Stomach smooth muscle (tissue), 2 donors: ENCODE data around the gene DCLK1.

Experiments
- H3K27ac ChIP-seq: one replicate; pipeline ENCODE4 v1.7.0; 2013; ENCODE audit warnings: mild to moderate bottlenecking, low read length, inconsistent platforms
- H3K27me3 ChIP-seq, 2 donors: one replicate each; pipeline ENCODE4 v1.7.0; 2013; ENCODE audit warnings: low read length in 2 of 2; ENCODE audit not compliant: insufficient read depth in 2 of 2, control insufficient read depth in 1 of 2
- H3K36me3 ChIP-seq, 2 donors: one replicate each; pipeline ENCODE4 v1.7.0; 2013; ENCODE audit warnings: low read length in 2 of 2; ENCODE audit not compliant: control insufficient read depth in 2 of 2, insufficient read depth in 2 of 2
- H3K4me1 ChIP-seq: one replicate; pipeline ENCODE4 v1.7.0; 2013; ENCODE audit warnings: low read length; ENCODE audit not compliant: control insufficient read depth, insufficient read depth
- H3K4me3 ChIP-seq, 2 donors: one replicate each; pipeline ENCODE4 v1.7.0; 2013; ENCODE audit warnings: low read length in 2 of 2
- H3K9ac ChIP-seq, 2 donors: one replicate each; pipeline ENCODE4 v1.7.0; 2013; ENCODE audit warnings: low read length in 2 of 2, mild to moderate bottlenecking in 1 of 2
- H3K9me3 ChIP-seq, 2 donors: one replicate each; pipeline ENCODE4 v1.7.0; 2013; ENCODE audit warnings: low read length in 2 of 2; ENCODE audit not compliant: control insufficient read depth in 2 of 2
- donor health status: healthy.
- donor health status: Pancreatic carcinoma.

DCLK1 gene

GRCh38 chr13:35906636-35907035 lies 224.5 kb downstream of the DCLK1 start:
- H3K4me1 ChIP-seq = no peaks in the 10 kb centered on the region
- H3K27me3 ChIP-seq = no peaks in the 10 kb centered on the region
- H3K36me3 ChIP-seq = no peaks in the 10 kb centered on the region
- no peak overlapping the region for H3K9ac ChIP-seq
- H3K4me3 ChIP-seq = no peak overlapping the region
- no peak overlapping the region for H3K27ac ChIP-seq
- no peaks in the 10 kb centered on the region for H3K9me3 ChIP-seq

GRCh38 chr13:35903075-35903474 lies 228.1 kb downstream of the DCLK1 start:
- Histone ChIP-seq H3K36me3 (no peaks in the 10 kb centered on the region), H3K4me1 (no peaks in the 10 kb centered on the region), H3K27me3 (no peaks in the 10 kb centered on the region), H3K9ac (no peak overlapping the region), H3K9me3 (no peaks in the 10 kb centered on the region), H3K27ac (no peak overlapping the region), H3K4me3 (no peak overlapping the region)

GRCh38 chr13:35898041-35898440 lies 233.1 kb downstream of the DCLK1 start:
- Histone ChIP-seq H3K27ac (no peak overlapping the region), H3K9ac (no peak overlapping the region), H3K9me3 (no peaks in the 10 kb centered on the region), H3K27me3 (no peaks in the 10 kb centered on the region), H3K36me3 (no peaks in the 10 kb centered on the region), H3K4me3 (no peak overlapping the region), H3K4me1 (no peaks in the 10 kb centered on the region)

- H3K9ac ChIP-seq = no peak overlapping the region
- no peak overlapping the region for H3K4me3 ChIP-seq
- H3K4me1 ChIP-seq = no peaks in the 10 kb centered on the region
- no peaks in the 10 kb centered on the region for H3K27me3 ChIP-seq
- H3K36me3 ChIP-seq = no peaks in the 10 kb centered on the region
- no peaks in the 10 kb centered on the region for H3K9me3 ChIP-seq
- H3K27ac ChIP-seq = no peak overlapping the region
Measured at GRCh38 chr13:35894636-35895035, 236.5 kb downstream of the DCLK1 start.

- no peaks in the 10 kb centered on the region for H3K4me1 ChIP-seq
- no peaks in the 10 kb centered on the region for H3K27me3 ChIP-seq
- H3K4me3 ChIP-seq = no peak overlapping the region
- no peak overlapping the region for H3K27ac ChIP-seq
- H3K36me3 ChIP-seq = no peaks in the 10 kb centered on the region
- H3K9ac ChIP-seq = no peak overlapping the region
- no peaks in the 10 kb centered on the region for H3K9me3 ChIP-seq
Measured at GRCh38 chr13:35892837-35893814, 238.1 kb downstream of the DCLK1 start.

DNA sequence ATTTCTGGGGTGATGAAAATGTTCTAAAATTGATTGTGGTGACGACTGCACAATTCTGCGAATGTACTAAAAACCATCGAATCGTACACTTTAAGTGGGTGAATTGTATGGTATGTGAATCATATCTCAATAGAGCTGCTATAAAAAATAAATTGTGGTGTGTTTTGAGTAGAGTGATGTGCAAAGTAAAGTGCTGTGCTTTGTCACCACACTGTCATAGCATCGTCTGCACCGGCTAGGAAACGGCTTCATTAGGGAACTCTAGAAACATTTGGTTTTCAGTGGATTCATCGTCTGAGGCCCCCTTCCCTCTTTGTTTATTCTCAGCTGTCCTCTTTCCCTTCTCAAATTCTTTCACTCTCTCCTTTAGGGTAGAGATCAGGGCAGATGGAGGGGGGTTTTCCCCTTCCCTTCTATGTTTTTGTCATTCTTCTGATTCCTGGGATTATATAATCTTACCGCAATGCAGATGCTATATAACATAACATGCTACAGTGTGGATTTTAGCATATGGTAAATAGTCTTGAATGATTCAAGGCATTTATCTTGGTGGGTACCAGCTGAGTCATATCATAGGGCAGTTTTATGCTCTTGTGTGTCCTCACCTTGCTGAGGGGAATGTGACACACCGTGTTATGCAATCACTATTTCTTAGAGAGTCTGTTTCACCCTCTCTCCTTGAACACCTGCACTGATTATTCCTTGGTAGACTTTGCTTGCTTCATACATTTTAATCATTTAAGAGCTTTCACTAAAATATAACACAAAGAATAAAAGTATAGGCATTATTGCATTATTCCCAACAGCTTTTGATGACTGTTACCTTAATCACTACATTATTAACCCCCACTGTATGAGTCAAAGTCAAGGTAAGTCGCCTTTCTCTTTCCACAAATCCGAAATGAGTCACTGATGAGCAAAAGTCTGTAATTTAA lies 239.4 kb downstream of the DCLK1 start:
- H3K27me3 ChIP-seq = no peaks in the 10 kb centered on the region

GRCh38 chr13:35889560-35889959 lies 241.6 kb downstream of the DCLK1 start:
- Histone ChIP-seq H3K27ac (no peak overlapping the region), H3K27me3 (no peaks in the 10 kb centered on the region), H3K4me1 (no peaks in the 10 kb centered on the region), H3K9ac (no peak overlapping the region), H3K4me3 (no peak overlapping the region), H3K9me3 (no peaks in the 10 kb centered on the region), H3K36me3 (no peaks in the 10 kb centered on the region)

More for the DNA sequence above, 239.4 kb downstream of the DCLK1 start:
- Histone ChIP-seq H3K36me3 (no peaks in the 10 kb centered on the region), H3K27ac (no peak overlapping the region), H3K4me3 (no peak overlapping the region), H3K9ac (no peak overlapping the region), H3K9me3 (no peaks in the 10 kb centered on the region), H3K4me1 (no peaks in the 10 kb centered on the region)

GRCh38 chr13:35888981-35889380 lies 242.2 kb downstream of the DCLK1 start:
- H3K9me3 ChIP-seq = no peaks in the 10 kb centered on the region
- H3K4me3 ChIP-seq = no peak overlapping the region
- H3K27me3 ChIP-seq = no peaks in the 10 kb centered on the region
- H3K4me1 ChIP-seq = no peaks in the 10 kb centered on the region
- no peaks in the 10 kb centered on the region for H3K36me3 ChIP-seq
- no peak overlapping the region for H3K9ac ChIP-seq
- no peak overlapping the region for H3K27ac ChIP-seq

- no peak overlapping the region for H3K9ac ChIP-seq
- H3K27ac ChIP-seq = no peak overlapping the region
- H3K4me3 ChIP-seq = no peak overlapping the region
- H3K4me1 ChIP-seq = no peaks in the 10 kb centered on the region
- H3K9me3 ChIP-seq = no peaks in the 10 kb centered on the region
- no peaks in the 10 kb centered on the region for H3K36me3 ChIP-seq
- H3K27me3 ChIP-seq = no peaks in the 10 kb centered on the region
Measured at GRCh38 chr13:35888457-35888883, 242.7 kb downstream of the DCLK1 start.

DNA sequence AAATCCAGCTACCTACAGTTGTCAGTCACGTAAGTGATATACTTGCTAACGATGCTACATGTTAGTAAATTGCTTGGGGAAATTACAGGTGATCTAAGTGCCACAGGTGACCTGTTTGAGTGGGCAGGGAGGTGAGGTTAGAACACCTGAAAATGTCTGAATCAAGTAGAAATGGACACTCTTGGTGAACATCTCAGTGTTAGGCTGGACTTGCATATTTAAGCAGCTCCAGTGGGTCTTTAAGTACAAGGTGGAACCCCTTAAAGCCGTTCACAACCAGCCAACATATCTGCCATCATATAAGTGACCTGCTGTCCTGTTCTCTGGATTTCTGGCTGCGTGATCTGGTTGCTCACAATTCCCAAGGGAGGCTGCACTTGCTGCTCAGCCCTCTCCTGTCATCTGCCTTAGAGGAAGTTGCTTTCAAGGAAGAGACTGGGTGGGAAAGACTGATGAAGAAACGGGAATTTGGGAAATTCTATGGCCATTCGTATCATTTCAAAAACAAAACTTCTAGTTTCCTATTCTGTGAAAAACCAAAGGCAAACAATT lies 244.0 kb downstream of the DCLK1 start:
- no peaks in the 10 kb centered on the region for H3K9me3 ChIP-seq
- H3K4me3 ChIP-seq = no peak overlapping the region
- H3K27me3 ChIP-seq = no peaks in the 10 kb centered on the region
- no peak overlapping the region for H3K9ac ChIP-seq
- peaks cover 9% of the 10 kb centered on the region for H3K4me1 ChIP-seq
- no peaks in the 10 kb centered on the region for H3K36me3 ChIP-seq
- no peak overlapping the region for H3K27ac ChIP-seq
